ENCODE data around the gene KRTAP13-1. TPM values are rescaled to one million over a fixed set of nuclear protein-coding genes. Genes with fewer than 3 reads are reported as not detected.

KRTAP13-1 gene
- total RNA-seq, 4 donors from 2014 or later, result not detected

DNA sequence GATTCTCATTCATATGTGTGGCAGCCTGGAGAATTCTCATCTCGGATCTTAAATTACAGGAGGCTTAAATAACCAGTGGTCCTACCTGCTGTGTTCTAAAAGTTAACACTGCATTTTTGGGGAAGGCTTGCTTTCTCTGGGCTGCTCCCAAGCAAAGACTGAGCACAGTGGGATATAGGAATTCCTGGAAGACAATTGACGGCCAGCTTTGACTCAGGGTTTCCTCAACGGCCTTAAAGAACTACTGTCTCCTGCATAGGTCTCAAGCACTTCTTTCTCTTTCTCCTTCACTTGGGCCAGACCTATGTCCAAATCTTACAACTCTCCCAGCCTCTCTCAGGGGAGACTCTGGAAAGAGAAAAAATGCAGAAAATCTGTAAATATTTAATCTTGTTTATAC is 30.9 kb downstream of the KRTAP13-1 start:
- no peaks in the 10 kb centered on the region for H3K36me3 ChIP-seq
- no peaks in the 10 kb centered on the region for H3K4me1 ChIP-seq
- no peaks in the 10 kb centered on the region for H3K27me3 ChIP-seq
- H3K4me3 ChIP-seq, result no peak overlapping the region
- intact Hi-C loops (cut with DNase I; ENCODE audit: low total_unique reads) (no loop called here), in situ Hi-C loops (cut with MboI; ENCODE audit: low pct_ligation_motif_present in 1 of 4, low pct_unique_long_range_greater_than_20kb in 1 of 4, low sequenced_read_pairs in 3 of 4) (no loop called here)
- no peaks in the 10 kb centered on the region for H3K9me3 ChIP-seq
- WGBS, 2 donors (ENCODE audit: low coverage in 1 of 2), result 56% methylated on average over 3 of the region's 3 CpGs; no CpG with 5 or more reads in 1 of the 2 donors
- no peak overlapping the region for H3K27ac ChIP-seq
- TF ChIP-seq CTCF (IDR thresholded peaks at IDR 0.05) (no peak), POLR2A (IDR thresholded peaks at IDR 0.05) (no peak), EP300 (IDR thresholded peaks at IDR 0.05; ENCODE audit: low read depth) (no peak), POLR2AphosphoS5 (IDR thresholded peaks at IDR 0.05) (no peak)
- DNase-seq, result no peak

GRCh38 chr21:30430170-30430655 is 34.4 kb downstream of the KRTAP13-1 start, which contains the start of gene KRTAP13-4:
TSS of gene KRTAP13-4 (plus strand) at chr21:30430220. CDS start at chr21:30430276, 56 bp downstream.
- in situ Hi-C loops (cut with MboI; ENCODE audit: low pct_ligation_motif_present in 1 of 4, low pct_unique_long_range_greater_than_20kb in 1 of 4, low sequenced_read_pairs in 3 of 4), result no loop called here

GRCh38 chr21:30434033-30434631 is 38.3 kb downstream of the KRTAP13-1 start:
- no peaks in the 10 kb centered on the region for H3K4me1 ChIP-seq
- no peak overlapping the region for H3K4me3 ChIP-seq
- 40 to 45% methylated on average over 5 to 10 of the region's 10 CpGs for WGBS, 2 donors (ENCODE audit: low coverage in 1 of 2)
- peak in 4 of 5 experiments; percentile 39 to 56 (median 46) for TF ChIP-seq CTCF (IDR thresholded peaks at IDR 0.05)
- no peak for TF ChIP-seq POLR2AphosphoS5 (IDR thresholded peaks at IDR 0.05)
- no peak for TF ChIP-seq EP300 (IDR thresholded peaks at IDR 0.05; ENCODE audit: low read depth)
- TF ChIP-seq POLR2A (IDR thresholded peaks at IDR 0.05), result no peak
- in situ Hi-C loops (cut with MboI; ENCODE audit: low pct_ligation_motif_present in 1 of 4, low pct_unique_long_range_greater_than_20kb in 1 of 4, low sequenced_read_pairs in 3 of 4) (no loop called here), intact Hi-C loops (cut with DNase I; ENCODE audit: low total_unique reads) (no loop called here)
- H3K9me3 ChIP-seq, result no peaks in the 10 kb centered on the region
- no peaks in the 10 kb centered on the region for H3K36me3 ChIP-seq
- no peak overlapping the region for H3K27ac ChIP-seq
- no peaks in the 10 kb centered on the region for H3K27me3 ChIP-seq
- DNase-seq, result peak; percentile 7

More at GRCh38 chr21:30430170-30430655, 34.4 kb downstream of the KRTAP13-1 start, which contains the start of gene KRTAP13-4:
- Histone ChIP-seq H3K27me3 (no peaks in the 10 kb centered on the region), H3K9me3 (no peaks in the 10 kb centered on the region), H3K36me3 (no peaks in the 10 kb centered on the region), H3K27ac (no peak within 1 kb of the TSS), H3K4me3 (no peak within 1 kb of the TSS), H3K4me1 (no peaks in the 10 kb centered on the region)
- 81 to 90% methylated on average over 2 to 9 of the region's 9 CpGs for WGBS, 2 donors (ENCODE audit: low coverage in 1 of 2)
- no peak for DNase-seq
- intact Hi-C loops (cut with DNase I; ENCODE audit: low total_unique reads), result no loop called here
- TF ChIP-seq EP300 (IDR thresholded peaks at IDR 0.05; ENCODE audit: low read depth) (no peak), CTCF (IDR thresholded peaks at IDR 0.05) (no peak), POLR2AphosphoS5 (IDR thresholded peaks at IDR 0.05) (no peak), POLR2A (IDR thresholded peaks at IDR 0.05) (no peak)

- H3K27me3 ChIP-seq, result no peaks in the 10 kb centered on the region
- H3K4me1 ChIP-seq, result no peaks in the 10 kb centered on the region
- no peak overlapping the region for H3K27ac ChIP-seq
- H3K9me3 ChIP-seq, result no peaks in the 10 kb centered on the region
- in situ Hi-C loops (cut with MboI; ENCODE audit: low pct_ligation_motif_present in 1 of 4, low pct_unique_long_range_greater_than_20kb in 1 of 4, low sequenced_read_pairs in 3 of 4) (no loop called here), intact Hi-C loops (cut with DNase I; ENCODE audit: low total_unique reads) (no loop called here)
- H3K36me3 ChIP-seq, result no peaks in the 10 kb centered on the region
- TF ChIP-seq EP300 (IDR thresholded peaks at IDR 0.05; ENCODE audit: low read depth) (no peak), POLR2A (IDR thresholded peaks at IDR 0.05) (no peak), CTCF (IDR thresholded peaks at IDR 0.05) (no peak), POLR2AphosphoS5 (IDR thresholded peaks at IDR 0.05) (no peak)
- DNase-seq, result no peak
- no peak overlapping the region for H3K4me3 ChIP-seq
- WGBS, 2 donors (ENCODE audit: low coverage in 1 of 2), result 73 to 74% methylated on average over 3 of the region's 3 CpGs
Measured at GRCh38 chr21:30437010-30437565, 41.3 kb downstream of the KRTAP13-1 start.

Data from transverse colon (tissue), 4 donors.